Uterus (tissue), 2 donors: Measurements from ENCODE around the gene BMAL2.

Experiments used
- POLR2A ChIP-seq, 2 donors: fragments of 450-650 bp; IDR thresholded peaks; one replicate each; pipeline ENCODE4 v1.6.1; 2016; ENCODE audit warnings: antibody characterized with exemption in 2 of 2, mild to moderate bottlenecking in 1 of 2, moderate library complexity in 1 of 2
- TF ChIP-seq, protein P1 (sequence below), 4 experiments: fragments of 200-600 bp in 2 of 4; fragments of 450-650 bp in 2 of 4; sonication (generic) in 2 of 4; IDR thresholded peaks; one replicate each; pipeline ENCODE4 v1.5.1; 2016 to 2019; ENCODE audit warnings: antibody characterized with exemption in 4 of 4, mild to moderate bottlenecking in 2 of 4, moderate library complexity in 1 of 4

- TF ChIP-seq, protein P1, sequence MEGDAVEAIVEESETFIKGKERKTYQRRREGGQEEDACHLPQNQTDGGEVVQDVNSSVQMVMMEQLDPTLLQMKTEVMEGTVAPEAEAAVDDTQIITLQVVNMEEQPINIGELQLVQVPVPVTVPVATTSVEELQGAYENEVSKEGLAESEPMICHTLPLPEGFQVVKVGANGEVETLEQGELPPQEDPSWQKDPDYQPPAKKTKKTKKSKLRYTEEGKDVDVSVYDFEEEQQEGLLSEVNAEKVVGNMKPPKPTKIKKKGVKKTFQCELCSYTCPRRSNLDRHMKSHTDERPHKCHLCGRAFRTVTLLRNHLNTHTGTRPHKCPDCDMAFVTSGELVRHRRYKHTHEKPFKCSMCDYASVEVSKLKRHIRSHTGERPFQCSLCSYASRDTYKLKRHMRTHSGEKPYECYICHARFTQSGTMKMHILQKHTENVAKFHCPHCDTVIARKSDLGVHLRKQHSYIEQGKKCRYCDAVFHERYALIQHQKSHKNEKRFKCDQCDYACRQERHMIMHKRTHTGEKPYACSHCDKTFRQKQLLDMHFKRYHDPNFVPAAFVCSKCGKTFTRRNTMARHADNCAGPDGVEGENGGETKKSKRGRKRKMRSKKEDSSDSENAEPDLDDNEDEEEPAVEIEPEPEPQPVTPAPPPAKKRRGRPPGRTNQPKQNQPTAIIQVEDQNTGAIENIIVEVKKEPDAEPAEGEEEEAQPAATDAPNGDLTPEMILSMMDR (IDR thresholded peaks at IDR 0.05) = no peak
- no peak for TF ChIP-seq POLR2A (IDR thresholded peaks at IDR 0.05)
Measured at GRCh38 chr12:27300226-27300625, 32.4 kb upstream of the BMAL2 start.
